GM10248 (cell line): Measurements from ENCODE around the gene WTAP.

Experiments used
- CTCF ChIA-PET: fragments of 300-600 bp; sonication (Branson Sonifier 250); formaldehyde crosslinking; extraction: SDS; loops from one replicate; lab custom pipeline; 2021; ENCODE audit warnings: antibody characterized with exemption; lab: Yijun Ruan, JAX
- POLR2A ChIA-PET: fragments of 350-650 bp; sonication (Branson Sonifier 250); formaldehyde crosslinking; extraction: SDS; loops from one replicate; lab custom pipeline; 2020; ENCODE audit warnings: antibody characterized with exemption; lab: Yijun Ruan, JAX
- DNase-seq: peaks from one replicate; pipeline ENCODE4 v3.0.0; 2012; ENCODE audit errors: extremely low spot score
- CTCF ChIP-seq: IDR thresholded peaks from 2 replicates; pipeline ENCODE4 v1.5.1; 2012; ENCODE audit warnings: mild to moderate bottlenecking, low read depth; ENCODE audit errors: extremely low read depth, missing control alignments, control extremely low read depth

Gene WTAP

GRCh38 chr6:159778131-159778530 lies 50.8 kb downstream of the WTAP start:
- DNase-seq, result no peak
- ChIA-PET POLR2A (no interaction called here), CTCF (no interaction called here)
- TF ChIP-seq CTCF, result no peak

GRCh38 chr6:159778542-159779103 lies 51.3 kb downstream of the WTAP start:
- no peak for DNase-seq
- ChIA-PET CTCF (no interaction called here), POLR2A (no interaction called here)
- TF ChIP-seq CTCF, result no peak

GRCh38 chr6:159788276-159788675 lies 61.0 kb downstream of the WTAP start:
- ChIA-PET POLR2A (interaction anchor here (0.6 to 0.7 kb wide), 2 partner anchors 64 to 122 kb away, joined by 3 read pairs; no protein-coding TSS in a partner anchor), CTCF (interaction anchor here (0.9 to 1.8 kb wide), 6 partner anchors 12 to 97 kb away, joined by 3 to 6 read pairs (median 4); no protein-coding TSS in a partner anchor)
- no peak for TF ChIP-seq CTCF
- DNase-seq, result no peak

GRCh38 chr6:159788753-159789376 lies 61.6 kb downstream of the WTAP start:
- ChIA-PET CTCF (interaction anchor here (0.9 to 1.8 kb wide), 6 partner anchors 13 to 97 kb away, joined by 3 to 6 read pairs (median 4); no protein-coding TSS in a partner anchor), POLR2A (interaction anchor here (0.6 to 1.7 kb wide), 6 partner anchors 11 to 540 kb away, joined by 3 to 7 read pairs (median 4); partner anchors contain the start of gene PNLDC1)
- DNase-seq, result no peak
- no peak for TF ChIP-seq CTCF

- peak; percentile 95 for DNase-seq
- ChIA-PET CTCF (interaction anchor here (1.2 to 3.0 kb wide), 10 partner anchors 12 to 186 kb away, joined by 3 to 16 read pairs (median 4); partner anchors contain the start of gene PNLDC1), POLR2A (interaction anchor here (0.8 to 1.7 kb wide), 15 partner anchors 9 to 191 kb away, joined by 3 to 14 read pairs (median 4); partner anchors contain the start of genes ACAT2, PNLDC1 and WTAP)
- TF ChIP-seq CTCF, result no peak
Observed at GRCh38 chr6:159789377-159790148, 62.3 kb downstream of the WTAP start, which contains the start of gene TCP1. Gene TCP1, minus strand, starts transcription at chr6:159789602. Its CDS starts 134 bp downstream, at chr6:159789468.
